RWPE2 (cell line): ENCODE measurements around the gene SERPINA3.

Experiments
- ATAC-seq: fragments of 200-7000 bp; cut with Tn5 transposase; 3 replicates; pipeline ENCODE4 v1.9.1; 2021; ENCODE audit warnings: low read depth
- DNase-seq: peaks from one replicate; pipeline ENCODE4 v3.0.0-alpha.2; 2020; ENCODE audit warnings: low spot score
- H3K27ac ChIP-seq: fragments of 450-650 bp; 2 replicates; pipeline ENCODE4 v1.5.1; 2017; ENCODE audit warnings: mild to moderate bottlenecking; ENCODE audit not compliant: poor library complexity, severe bottlenecking
- H3K27me3 ChIP-seq: fragments of 250-450 bp; sonication (Bioruptor Pico); 2 replicates; pipeline ENCODE4 v1.5.1; 2021; ENCODE audit warnings: mild to moderate bottlenecking, moderate library complexity; ENCODE audit not compliant: insufficient read depth, poor library complexity, severe bottlenecking
- H3K36me3 ChIP-seq: fragments of 250-450 bp; sonication (Bioruptor Pico); 2 replicates; pipeline ENCODE4 v1.5.1; 2020; ENCODE audit warnings: low read depth, mild to moderate bottlenecking, moderate library complexity
- H3K4me1 ChIP-seq: fragments of 250-450 bp; sonication (Bioruptor Pico); 2 replicates; pipeline ENCODE4 v1.5.1; 2021; ENCODE audit warnings: mild to moderate bottlenecking, moderate library complexity; ENCODE audit not compliant: insufficient read depth, poor library complexity, severe bottlenecking
- H3K4me3 ChIP-seq: fragments of 250-450 bp; sonication (Bioruptor Pico); 2 replicates; pipeline ENCODE4 v1.5.1; 2021; ENCODE audit warnings: mild to moderate bottlenecking, moderate library complexity; ENCODE audit not compliant: severe bottlenecking
- H3K9me3 ChIP-seq: fragments of 250-450 bp; sonication (Bioruptor Pico); 2 replicates; pipeline ENCODE4 v1.5.1; 2021; ENCODE audit warnings: mild to moderate bottlenecking, moderate library complexity; ENCODE audit not compliant: severe bottlenecking
- CTCF ChIP-seq: fragments of 450-650 bp; IDR thresholded peaks from one replicate; pipeline ENCODE4 v1.5.1; 2017; ENCODE audit warnings: mild to moderate bottlenecking, moderate library complexity; ENCODE audit not compliant: poor library complexity, severe bottlenecking

Gene SERPINA3

DNA sequence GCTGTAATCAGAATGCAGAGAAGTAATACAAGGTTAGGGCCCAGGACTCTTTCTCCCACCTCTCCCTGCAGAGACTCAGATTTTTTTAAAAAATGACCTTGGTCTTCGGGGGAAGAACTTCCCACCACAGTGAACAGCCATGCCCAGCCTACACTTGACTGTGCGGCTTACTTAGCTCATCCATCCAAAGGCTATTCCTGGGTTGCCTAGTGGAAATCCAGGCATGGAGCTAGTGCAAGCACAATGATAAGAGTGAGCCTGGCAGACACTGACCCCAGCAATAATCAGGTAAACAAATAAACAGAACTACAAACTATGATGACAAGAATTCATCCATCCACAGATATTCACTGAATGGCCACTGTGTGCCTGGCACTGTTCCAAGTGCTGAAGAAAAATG lies 16.3 kb upstream of the SERPINA3 start:
- Histone ChIP-seq H3K27me3 (no peaks in the 10 kb centered on the region), H3K27ac (no peak overlapping the region), H3K4me3 (no peak overlapping the region), H3K36me3 (no peaks in the 10 kb centered on the region), H3K4me1 (peaks cover 24% of the 10 kb centered on the region), H3K9me3 (no peaks in the 10 kb centered on the region)
- TF ChIP-seq CTCF: no peak
- ATAC-seq: no peak
- DNase-seq: no peak

- H3K36me3 ChIP-seq: no peaks in the 10 kb centered on the region
- no peak overlapping the region for H3K27ac ChIP-seq
- H3K4me3 ChIP-seq: no peak overlapping the region
- no peak for ATAC-seq
- no peak for TF ChIP-seq CTCF
- no peaks in the 10 kb centered on the region for H3K9me3 ChIP-seq
- no peak for DNase-seq
- H3K4me1 ChIP-seq: peaks cover 28% of the 10 kb centered on the region
- no peaks in the 10 kb centered on the region for H3K27me3 ChIP-seq
Measured at GRCh38 chr14:94596361-94596760, 15.8 kb upstream of the SERPINA3 start.

DNA sequence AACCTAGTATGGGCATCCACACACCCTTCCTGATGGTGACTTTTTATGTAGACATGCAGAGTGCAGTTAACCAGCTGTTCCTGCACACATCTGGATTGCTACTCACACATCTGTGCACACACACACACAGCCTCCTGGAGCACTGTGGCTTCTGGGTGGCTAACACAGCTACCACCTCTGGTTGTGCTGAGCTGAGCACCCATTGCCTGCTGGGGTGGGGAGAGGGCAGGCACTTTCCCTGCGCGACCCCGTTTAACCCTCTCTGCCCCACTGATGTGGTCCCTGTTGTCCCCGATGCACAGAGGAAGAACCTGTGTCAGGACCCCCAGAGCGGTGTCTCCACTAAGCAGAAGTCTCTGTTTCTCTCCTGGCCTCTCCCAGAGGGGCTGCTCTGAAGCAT lies 14.4 kb upstream of the SERPINA3 start:
- TF ChIP-seq CTCF: no peak
- H3K4me1 ChIP-seq: peaks cover 37% of the 10 kb centered on the region
- H3K27ac ChIP-seq: peak overlapping the region; percentile 99
- no peaks in the 10 kb centered on the region for H3K36me3 ChIP-seq
- H3K27me3 ChIP-seq: no peaks in the 10 kb centered on the region
- H3K4me3 ChIP-seq: no peak overlapping the region
- H3K9me3 ChIP-seq: no peaks in the 10 kb centered on the region
- DNase-seq (no peak), ATAC-seq (no peak)

DNA sequence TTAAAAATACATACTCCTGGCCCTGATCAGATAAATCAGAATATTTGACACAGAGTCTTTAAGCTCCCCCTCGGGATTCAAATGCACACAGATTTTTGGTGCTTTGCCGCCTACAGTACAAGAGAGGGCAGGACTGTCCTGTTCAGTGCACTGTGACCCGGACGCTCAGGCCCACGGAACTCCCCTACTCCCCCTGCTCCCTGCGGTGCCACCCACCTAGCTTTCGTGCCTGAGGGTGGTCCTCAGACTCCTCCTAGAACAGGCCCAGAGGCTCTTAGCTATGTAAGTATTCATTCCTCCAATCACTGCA lies 13.7 kb upstream of the SERPINA3 start:
- TF ChIP-seq CTCF: no peak
- H3K4me1 ChIP-seq: peaks cover 37% of the 10 kb centered on the region
- no peaks in the 10 kb centered on the region for H3K36me3 ChIP-seq
- no peak for ATAC-seq
- no peak overlapping the region for H3K4me3 ChIP-seq
- no peaks in the 10 kb centered on the region for H3K9me3 ChIP-seq
- peak overlapping the region; percentile 99 for H3K27ac ChIP-seq
- H3K27me3 ChIP-seq: no peaks in the 10 kb centered on the region
- DNase-seq: no peak

DNA sequence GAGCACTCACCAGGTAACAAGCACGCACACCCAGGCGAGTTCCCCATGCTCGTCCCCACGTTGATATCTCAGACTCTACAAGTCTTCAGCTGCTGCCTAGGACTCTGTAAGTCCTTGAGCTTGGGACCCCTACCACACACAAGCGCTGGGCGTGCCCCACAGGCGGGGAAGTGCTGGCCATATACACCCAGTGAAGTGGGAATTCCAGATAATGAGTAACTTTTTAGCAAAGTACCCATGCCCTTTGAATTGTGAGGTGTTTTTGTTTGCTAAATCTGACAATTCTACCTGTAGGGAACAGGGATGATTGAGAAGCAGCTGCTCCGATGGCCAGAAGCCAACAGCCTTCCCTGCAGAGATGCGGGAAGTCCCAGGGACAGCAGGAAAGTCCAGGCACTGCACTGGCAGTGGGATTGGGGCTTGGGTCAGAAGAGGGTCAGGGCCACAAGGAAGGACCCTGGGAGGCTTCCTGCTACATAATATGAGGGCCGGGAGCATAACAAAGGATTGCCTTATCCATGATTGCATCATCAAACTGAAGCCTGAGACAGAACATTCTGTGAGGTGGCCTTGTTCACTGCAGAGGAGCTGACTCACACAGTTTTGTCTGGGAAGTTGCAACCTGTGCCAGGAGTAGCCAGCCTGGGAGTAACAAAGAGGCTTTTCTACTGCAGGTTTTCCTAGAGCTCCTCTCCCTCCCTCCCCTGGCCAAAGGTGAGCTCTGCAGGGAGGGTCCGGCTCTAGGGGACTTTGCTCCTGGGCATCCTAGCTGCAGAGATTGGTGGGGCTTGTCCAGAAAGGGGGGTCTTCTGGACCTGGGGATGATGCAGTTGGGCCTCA lies 13.2 kb upstream of the SERPINA3 start:
- H3K9me3 ChIP-seq: no peaks in the 10 kb centered on the region
- H3K27ac ChIP-seq: peak overlapping the region; percentile 99
- no peak overlapping the region for H3K4me3 ChIP-seq
- no peaks in the 10 kb centered on the region for H3K27me3 ChIP-seq
- peak; percentile 88 for ATAC-seq
- peak; percentile 96 for DNase-seq
- peaks cover 37% of the 10 kb centered on the region for H3K4me1 ChIP-seq
- peak; percentile 77 for TF ChIP-seq CTCF
- H3K36me3 ChIP-seq: no peaks in the 10 kb centered on the region
